H1 (cell line): ENCODE measurements around the gene FOXO4.

Source experiments
- CTCF ChIP-seq, 3 experiments: IDR thresholded peaks; 1 replicate in 2 of 3; 2 replicates in 1 of 3; pipeline versions ENCODE4 v1.5.1 to v1.6.1; 2011; ENCODE audit warnings: low read length in 3 of 3, mild to moderate bottlenecking in 3 of 3, inconsistent platforms in 2 of 3, low read depth in 1 of 3, moderate library complexity in 1 of 3; ENCODE audit not compliant: insufficient read depth in 1 of 3; ENCODE audit errors: control extremely low read depth in 1 of 3
- EGR1 ChIP-seq: IDR thresholded peaks from 2 replicates; pipeline ENCODE4 v1.6.1; 2011; ENCODE audit warnings: low read depth, low read length, borderline replicate concordance
- PHF8 ChIP-seq: fragments of 200-600 bp; sonication (generic); conservative IDR thresholded peaks from 2 replicates; pipeline ENCODE4 v1.7.1; 2012; ENCODE audit warnings: low read depth, mild to moderate bottlenecking, inconsistent platforms, low read length, moderate library complexity
- RAD21 ChIP-seq, 2 experiments: IDR thresholded peaks in 1 of 2; conservative IDR thresholded peaks in 1 of 2; 2 replicates each; pipeline ENCODE4 v1.6.1; 2011; ENCODE audit warnings: low read depth in 2 of 2, low read length in 2 of 2, improper control_type of control experiment in 1 of 2, inconsistent platforms in 1 of 2, mild to moderate bottlenecking in 1 of 2, moderate library complexity in 1 of 2
- SP1 ChIP-seq: IDR thresholded peaks from 2 replicates; pipeline ENCODE4 v1.6.1; 2011; ENCODE audit warnings: low read depth, low read length
- USF2 ChIP-seq: IDR thresholded peaks from 2 replicates; pipeline ENCODE4 v1.6.1; 2011; ENCODE audit warnings: low read length, improper control_type of control experiment

- TF ChIP-seq SP1 (no peak), USF2 (no peak), PHF8 (no peak), EGR1 (no peak), RAD21 (IDR thresholded peaks at IDR 0.05 in 1 of 2, conservative IDR thresholded peaks at IDR 0.05 in 1 of 2; ENCODE audit: low read depth in 2 of 2, low read length in 2 of 2) (no peak), CTCF (IDR thresholded peaks at IDR 0.05; ENCODE audit: control extremely low read depth in 1 of 3, insufficient read depth in 1 of 3, low read depth in 1 of 3, low read length in 3 of 3) (no peak)
Measured at GRCh38 chrX:71095033-71095432, 618 bp upstream of the FOXO4 start.
